ENCODE data around the gene MMP17.

The MMP17 gene

GRCh38 chr12:131850856-131851559, 22.8 kb downstream of the MMP17 start:
- DNase-seq: peak; percentile 27

- DNase-seq: no peak
Measured at GRCh38 chr12:131851741-131852550, 23.8 kb downstream of the MMP17 start.

- no peak for DNase-seq
Measured at GRCh38 chr12:131852551-131853299, 24.5 kb downstream of the MMP17 start.

- DNase-seq: no peak
Measured at GRCh38 chr12:131853832-131854797, 25.9 kb downstream of the MMP17 start.

- no peak for DNase-seq
Measured at GRCh38 chr12:131854861-131855476, 26.8 kb downstream of the MMP17 start.

- DNase-seq: no peak
Measured at GRCh38 chr12:131855521-131856142, 27.4 kb downstream of the MMP17 start.

GRCh38 chr12:131856366-131857097, 28.3 kb downstream of the MMP17 start:
- no peak for DNase-seq

- DNase-seq: no peak
Measured at GRCh38 chr12:131857908-131858850, 30.0 kb downstream of the MMP17 start.

- peak; percentile 32 for DNase-seq
Measured at GRCh38 chr12:131860472-131861260, 32.5 kb downstream of the MMP17 start.

GRCh38 chr12:131861261-131862083, 33.3 kb downstream of the MMP17 start:
- DNase-seq: no peak

GRCh38 chr12:131862084-131862441, 33.9 kb downstream of the MMP17 start:
- DNase-seq: no peak

GRCh38 chr12:131862600-131862993, 34.4 kb downstream of the MMP17 start:
- DNase-seq: no peak

- DNase-seq: no peak
Measured at GRCh38 chr12:131862994-131863710, 35.0 kb downstream of the MMP17 start.

GRCh38 chr12:131863711-131864396, 35.7 kb downstream of the MMP17 start:
- no peak for DNase-seq

GRCh38 chr12:131864469-131864868, 36.3 kb downstream of the MMP17 start:
- no peak for DNase-seq

- no peak for DNase-seq
Measured at GRCh38 chr12:131865180-131865875, 37.1 kb downstream of the MMP17 start.
